ENCODE results near the gene HOMEZ.
"Not testable (repeated sequence)": the region's sequence is repeated elsewhere in the genome, so short reads cannot be mapped to it uniquely, and the experiment has no call there.

HOMEZ gene

DNA sequence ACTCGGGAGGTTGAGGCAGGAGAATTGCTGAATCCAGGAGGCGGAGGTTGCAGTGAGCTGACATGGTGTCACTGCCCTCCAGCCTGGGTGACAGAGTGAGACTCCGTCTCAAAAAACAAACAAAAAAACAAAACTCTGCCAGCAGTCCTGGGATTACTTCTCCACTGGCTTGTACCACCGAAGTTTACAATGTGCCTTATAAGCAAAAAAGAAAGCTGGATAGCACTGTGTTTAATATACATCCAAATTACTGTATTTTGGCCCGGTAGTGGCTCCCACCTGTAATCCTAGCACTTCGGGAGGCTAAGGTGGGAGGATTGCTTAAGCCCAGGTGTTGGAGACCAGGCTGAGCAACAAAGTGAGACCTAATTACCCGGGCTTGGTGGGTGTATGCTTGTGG, 16.7 kb downstream of the HOMEZ start:
- TF ChIP-seq EZH2 (IDR thresholded peaks at IDR 0.05): no peak
- no peak for TF ChIP-seq FOXP2 (optimal IDR thresholded peaks at IDR 0.05; ENCODE audit: control extremely low read depth, extremely low read length, insufficient read depth)
- no peak for TF ChIP-seq POLR2AphosphoS5 (IDR thresholded peaks at IDR 0.05; ENCODE audit: borderline replicate concordance, low read depth, low read length)
- H3K4me3 ChIP-seq: no peak overlapping the region
- H3K9ac ChIP-seq (ENCODE audit: insufficient read length): no peak overlapping the region
- no peak overlapping the region for H3K27ac ChIP-seq
- no peaks in the 10 kb centered on the region for H3K36me3 ChIP-seq (ENCODE audit: insufficient read depth, low read length)
- no peaks in the 10 kb centered on the region for H3K9me3 ChIP-seq (ENCODE audit: low read depth, low read length)
- no peak for DNase-seq (ENCODE audit: low read depth, low spot score)

DNA sequence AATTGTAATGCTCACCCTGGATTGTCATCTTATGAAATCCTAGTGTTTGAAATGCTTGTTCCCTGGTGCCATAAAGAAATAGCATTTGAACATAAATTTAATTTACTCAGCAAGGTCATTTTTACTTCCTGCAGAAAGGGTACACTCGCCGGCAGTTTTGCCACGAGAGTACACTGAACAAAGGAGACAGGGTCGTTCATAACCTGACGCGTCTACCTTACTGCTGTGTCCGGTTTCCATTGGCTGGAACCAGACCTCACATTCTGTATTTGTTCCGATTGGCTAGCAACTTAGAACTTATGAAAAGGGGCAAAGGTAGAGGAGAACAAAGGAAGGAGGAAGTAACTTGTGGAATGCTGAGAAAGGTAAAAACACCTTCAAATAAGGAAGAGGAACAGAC, 25.1 kb downstream of the HOMEZ start:
- not testable (repeated sequence) for DNase-seq (ENCODE audit: low read depth, low spot score); H3K4me3 ChIP-seq; H3K9me3 ChIP-seq (ENCODE audit: low read depth, low read length); H3K27ac ChIP-seq; H3K36me3 ChIP-seq (ENCODE audit: insufficient read depth, low read length); H3K9ac ChIP-seq (ENCODE audit: insufficient read length)

- Histone ChIP-seq H3K9ac (ENCODE audit: insufficient read length) (no peak overlapping the region), H3K4me3 (no peak overlapping the region), H3K9me3 (ENCODE audit: low read depth, low read length) (no peaks in the 10 kb centered on the region), H3K27ac (no peak overlapping the region), H3K36me3 (ENCODE audit: insufficient read depth, low read length) (no peaks in the 10 kb centered on the region)
- TF ChIP-seq EZH2 (IDR thresholded peaks at IDR 0.05): no peak
- TF ChIP-seq POLR2AphosphoS5 (IDR thresholded peaks at IDR 0.05; ENCODE audit: borderline replicate concordance, low read depth, low read length): no peak
- no peak for DNase-seq (ENCODE audit: low read depth, low spot score)
These were observed 26.5 kb downstream of the HOMEZ start for GRCh38 chr14:23259426-23259825.

GRCh38 chr14:23258256-23258655, 27.7 kb downstream of the HOMEZ start:
- DNase-seq (ENCODE audit: low read depth, low spot score): no peak
- H3K4me3 ChIP-seq: no peak overlapping the region
- no peak for TF ChIP-seq FOXP2 (optimal IDR thresholded peaks at IDR 0.05; ENCODE audit: control extremely low read depth, extremely low read length, insufficient read depth)
- no peak for TF ChIP-seq POLR2AphosphoS5 (IDR thresholded peaks at IDR 0.05; ENCODE audit: borderline replicate concordance, low read depth, low read length)
- no peak for TF ChIP-seq EZH2 (IDR thresholded peaks at IDR 0.05)
- H3K9me3 ChIP-seq (ENCODE audit: low read depth, low read length): no peaks in the 10 kb centered on the region
- no peak overlapping the region for H3K27ac ChIP-seq
- H3K9ac ChIP-seq (ENCODE audit: insufficient read length): no peak overlapping the region
- no peaks in the 10 kb centered on the region for H3K36me3 ChIP-seq (ENCODE audit: insufficient read depth, low read length)

- no peak overlapping the region for H3K4me3 ChIP-seq
These were observed 33.3 kb downstream of the HOMEZ start for GRCh38 chr14:23252420-23253333.

GRCh38 chr14:23252006-23252405, 33.9 kb downstream of the HOMEZ start:
- Histone ChIP-seq H3K27ac (no peak overlapping the region), H3K9me3 (ENCODE audit: low read depth, low read length) (no peaks in the 10 kb centered on the region), H3K36me3 (ENCODE audit: insufficient read depth, low read length) (no peaks in the 10 kb centered on the region), H3K9ac (ENCODE audit: insufficient read length) (no peak overlapping the region), H3K4me3 (no peak overlapping the region)
- TF ChIP-seq POLR2AphosphoS5 (IDR thresholded peaks at IDR 0.05; ENCODE audit: borderline replicate concordance, low read depth, low read length) (no peak), FOXP2 (optimal IDR thresholded peaks at IDR 0.05; ENCODE audit: control extremely low read depth, extremely low read length, insufficient read depth) (no peak), EZH2 (IDR thresholded peaks at IDR 0.05) (no peak)
- no peak for DNase-seq (ENCODE audit: low read depth, low spot score)

More at GRCh38 chr14:23252420-23253333, 33.3 kb downstream of the HOMEZ start:
- H3K9me3 ChIP-seq (ENCODE audit: low read depth, low read length): no peaks in the 10 kb centered on the region
- H3K9ac ChIP-seq (ENCODE audit: insufficient read length): no peak overlapping the region
- no peak for DNase-seq (ENCODE audit: low read depth, low spot score)
- H3K36me3 ChIP-seq (ENCODE audit: insufficient read depth, low read length): no peaks in the 10 kb centered on the region
- no peak overlapping the region for H3K27ac ChIP-seq
- TF ChIP-seq FOXP2 (optimal IDR thresholded peaks at IDR 0.05; ENCODE audit: control extremely low read depth, extremely low read length, insufficient read depth): no peak
- no peak for TF ChIP-seq EZH2 (IDR thresholded peaks at IDR 0.05)
- no peak for TF ChIP-seq POLR2AphosphoS5 (IDR thresholded peaks at IDR 0.05; ENCODE audit: borderline replicate concordance, low read depth, low read length)

- DNase-seq (ENCODE audit: low read depth, low spot score): no peak
- H3K9me3 ChIP-seq (ENCODE audit: low read depth, low read length): no peaks in the 10 kb centered on the region
- no peak overlapping the region for H3K9ac ChIP-seq (ENCODE audit: insufficient read length)
- no peaks in the 10 kb centered on the region for H3K36me3 ChIP-seq (ENCODE audit: insufficient read depth, low read length)
- no peak overlapping the region for H3K27ac ChIP-seq
- TF ChIP-seq FOXP2 (optimal IDR thresholded peaks at IDR 0.05; ENCODE audit: control extremely low read depth, extremely low read length, insufficient read depth): no peak
- H3K4me3 ChIP-seq: no peak overlapping the region
These were observed 36.1 kb downstream of the HOMEZ start for GRCh38 chr14:23249824-23250223.

DNA sequence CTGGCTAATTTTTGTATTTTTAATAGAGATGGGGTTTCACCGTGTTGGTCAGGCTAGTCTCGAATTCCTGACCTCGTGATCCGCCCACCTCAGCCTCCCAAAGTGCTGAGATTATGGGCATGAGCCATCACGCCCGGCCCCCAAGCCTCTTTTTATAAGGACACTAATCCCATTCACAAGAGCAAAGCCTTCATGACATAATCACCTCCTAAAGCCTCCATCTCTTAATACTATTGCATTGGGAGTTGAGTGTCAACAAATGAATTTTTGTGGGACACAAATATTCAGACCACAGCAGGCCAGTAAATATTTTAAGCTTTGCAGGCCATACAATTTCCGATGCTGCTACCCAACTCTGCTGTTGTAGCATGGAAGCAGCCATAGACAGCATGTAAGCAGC, 37.3 kb downstream of the HOMEZ start:
- TF ChIP-seq EZH2 (IDR thresholded peaks at IDR 0.05) (no peak), FOXP2 (optimal IDR thresholded peaks at IDR 0.05; ENCODE audit: control extremely low read depth, extremely low read length, insufficient read depth) (no peak), POLR2AphosphoS5 (IDR thresholded peaks at IDR 0.05; ENCODE audit: borderline replicate concordance, low read depth, low read length) (no peak)
- Histone ChIP-seq H3K9ac (ENCODE audit: insufficient read length) (no peak overlapping the region), H3K9me3 (ENCODE audit: low read depth, low read length) (no peaks in the 10 kb centered on the region), H3K4me3 (no peak overlapping the region), H3K27ac (no peak overlapping the region), H3K36me3 (ENCODE audit: insufficient read depth, low read length) (no peaks in the 10 kb centered on the region)
- no peak for DNase-seq (ENCODE audit: low read depth, low spot score)

DNA sequence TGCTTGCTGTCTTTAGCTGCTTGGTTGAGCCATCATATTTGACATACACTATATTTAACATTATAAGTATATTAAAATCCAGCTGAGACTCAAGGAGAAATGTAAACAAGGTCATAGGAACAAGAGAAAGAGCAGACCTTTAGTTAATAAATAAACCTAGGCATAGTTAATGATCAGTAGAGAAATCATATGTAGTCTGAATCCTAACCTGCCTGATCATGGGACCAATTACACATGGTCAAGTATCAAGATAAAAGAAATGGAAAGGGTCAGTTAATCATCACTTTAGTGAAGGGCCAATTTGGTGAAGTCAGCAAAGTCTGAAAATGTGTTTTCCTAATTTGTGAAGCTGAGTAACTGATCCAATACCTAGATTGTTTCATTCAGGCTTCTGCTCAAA, 40.6 kb downstream of the HOMEZ start:
- no peaks in the 10 kb centered on the region for H3K36me3 ChIP-seq (ENCODE audit: insufficient read depth, low read length)
- H3K27ac ChIP-seq: no peak overlapping the region
- DNase-seq (ENCODE audit: low read depth, low spot score): no peak
- TF ChIP-seq FOXP2 (optimal IDR thresholded peaks at IDR 0.05; ENCODE audit: control extremely low read depth, extremely low read length, insufficient read depth) (no peak), POLR2AphosphoS5 (IDR thresholded peaks at IDR 0.05; ENCODE audit: borderline replicate concordance, low read depth, low read length) (no peak), EZH2 (IDR thresholded peaks at IDR 0.05) (no peak)
- H3K9ac ChIP-seq (ENCODE audit: insufficient read length): no peak overlapping the region
- no peaks in the 10 kb centered on the region for H3K9me3 ChIP-seq (ENCODE audit: low read depth, low read length)
- H3K4me3 ChIP-seq: no peak overlapping the region
